ENCODE measurements around the gene FBXW7.

FBXW7 gene

DNA sequence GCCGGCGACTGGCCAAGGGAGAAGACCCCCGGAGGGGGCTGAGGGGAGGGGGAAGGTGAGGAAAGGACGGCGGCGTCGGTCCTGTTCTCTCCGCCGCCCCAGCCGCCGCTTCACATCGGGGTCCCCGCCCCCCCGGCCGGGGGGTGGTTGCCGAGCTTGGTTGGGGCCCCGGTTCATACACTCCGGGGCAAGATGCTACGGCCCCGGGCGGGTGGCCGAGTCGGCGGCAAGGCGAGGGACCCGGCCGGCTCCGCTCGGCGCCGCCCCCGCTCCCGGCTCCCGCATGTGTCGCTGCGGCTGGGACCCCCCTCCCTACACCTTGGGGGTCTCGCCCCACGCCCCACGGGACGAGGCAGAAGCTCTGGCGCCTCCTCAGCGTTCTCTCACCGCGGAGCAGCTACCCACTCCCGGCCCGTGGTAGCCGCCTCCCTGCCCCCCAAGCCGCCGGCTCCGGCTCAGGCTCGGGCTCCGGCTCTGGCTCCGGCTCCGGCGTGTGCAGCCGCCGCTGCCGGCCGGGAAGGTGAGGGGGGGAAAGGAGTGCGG, 461 bp downstream of the FBXW7 start:
- WGBS (ENCODE audit: extremely low coverage, insufficient coverage, insufficient read length) = no CpG with 5 or more reads among the region's 60 CpGs
- Histone ChIP-seq H4K91ac (ENCODE audit: low read depth, low read length) (peak overlapping the region; percentile 9), H4K8ac (ENCODE audit: low read depth, low read length) (peak overlapping the region; percentile 75), H2BK120ac (ENCODE audit: insufficient read depth, low read length, poor library complexity) (peak overlapping the region; percentile 26), H3K4ac (ENCODE audit: low read depth, low read length) (peak overlapping the region; percentile 74), H3K36me3 (ENCODE audit: control insufficient read depth in 1 of 2, insufficient read depth in 2 of 2, low read length in 2 of 2) (peaks cover 5% of the 10 kb centered on the region in 2 experiments), H3K27me3 (ENCODE audit: insufficient read depth, low read length) (no peaks in the 10 kb centered on the region), H3K4me3 (ENCODE audit: low read depth, low read length) (peak overlapping the region; percentile 94), H3K4me2 (ENCODE audit: low read length) (peak overlapping the region; percentile 100), H4K12ac (ENCODE audit: low read depth, low read length) (no peak overlapping the region), H2BK5ac (ENCODE audit: low read depth, low read length, poor library complexity) (peak overlapping the region; percentile 15), H3K9me3 (ENCODE audit: insufficient read depth, low read depth, low read length) (no peaks in the 10 kb centered on the region), H3K14ac (ENCODE audit: low read length) (peak overlapping the region; percentile 74), H3K4me1 (ENCODE audit: control insufficient read depth in 1 of 2, insufficient read depth in 2 of 2, low read length in 2 of 2) (peaks cover 2% of the 10 kb centered on the region in 2 experiments), H3K18ac (ENCODE audit: low read length) (peak overlapping the region; percentile 31), H3K79me1 (ENCODE audit: low read length) (peaks cover 7% of the 10 kb centered on the region), H2AFZ (ENCODE audit: insufficient read depth, low read length, poor library complexity) (peak overlapping the region; percentile 64), H2BK12ac (ENCODE audit: low read length) (no peak overlapping the region), H3K79me2 (ENCODE audit: control insufficient read depth, insufficient read depth, low read length, poor library complexity) (peaks cover 15% of the 10 kb centered on the region), H3K27ac (ENCODE audit: low read depth, low read length) (peak overlapping the region; percentile 77), H2AK5ac (ENCODE audit: low read length) (no peak overlapping the region), H3K9ac (ENCODE audit: low read length) (peak overlapping the region; percentile 78), H3K23ac (ENCODE audit: low read length) (no peak overlapping the region)
- DNase-seq = no peak

DNA sequence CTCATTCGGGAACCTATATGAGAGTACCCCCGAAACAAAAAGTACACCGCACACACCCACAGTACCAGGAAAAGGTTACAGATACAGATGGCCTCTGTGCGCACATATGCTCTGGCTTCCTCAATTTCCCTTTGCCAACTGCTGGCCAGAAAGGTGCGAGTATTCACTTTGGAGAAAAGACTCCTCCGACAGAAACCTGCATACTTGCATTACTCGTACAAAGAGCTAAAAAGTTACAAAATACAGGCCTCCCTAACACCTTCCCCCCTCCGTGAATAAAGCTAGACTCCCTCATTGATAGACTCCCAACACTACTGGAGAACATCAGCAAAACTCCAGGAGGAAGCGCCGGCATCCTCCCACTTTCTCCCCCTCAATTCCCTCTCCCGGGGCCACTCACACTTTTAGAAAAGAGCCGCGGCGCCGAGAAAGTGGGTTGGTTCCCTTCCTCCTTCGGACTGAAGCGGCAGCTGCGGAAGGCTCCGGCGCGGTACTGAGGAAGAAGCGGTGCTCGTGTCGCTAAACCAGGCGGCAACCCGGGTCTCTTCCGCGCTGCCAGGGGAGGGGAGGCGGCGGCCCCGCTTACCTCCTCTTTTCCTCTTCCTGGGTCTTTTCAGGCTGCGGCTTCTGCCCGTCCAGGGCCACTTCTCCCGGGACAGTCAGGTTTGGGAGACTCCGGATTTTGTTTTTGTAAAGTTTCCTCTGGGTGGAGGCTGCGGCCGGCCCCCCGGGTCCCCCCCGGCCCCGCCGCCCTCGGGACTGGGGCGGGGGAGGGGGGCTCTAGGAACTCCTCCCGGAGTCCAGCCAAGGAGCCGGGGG, 1.1 kb downstream of the FBXW7 start:
- Histone ChIP-seq H4K12ac (ENCODE audit: low read depth, low read length) (peak overlapping the region; percentile 80), H3K23ac (ENCODE audit: low read length) (no peak overlapping the region), H3K27me3 (ENCODE audit: insufficient read depth, low read length) (no peaks in the 10 kb centered on the region), H3K4me3 (ENCODE audit: low read depth, low read length) (peak overlapping the region; percentile 94), H3K79me1 (ENCODE audit: low read length) (peaks cover 7% of the 10 kb centered on the region), H2BK12ac (ENCODE audit: low read length) (no peak overlapping the region), H4K8ac (ENCODE audit: low read depth, low read length) (peak overlapping the region; percentile 79), H2BK120ac (ENCODE audit: insufficient read depth, low read length, poor library complexity) (no peak overlapping the region), H3K79me2 (ENCODE audit: control insufficient read depth, insufficient read depth, low read length, poor library complexity) (peaks cover 15% of the 10 kb centered on the region), H3K9ac (ENCODE audit: low read length) (peak overlapping the region; percentile 78), H3K14ac (ENCODE audit: low read length) (no peak overlapping the region), H3K18ac (ENCODE audit: low read length) (no peak overlapping the region), H3K27ac (ENCODE audit: low read depth, low read length) (peak overlapping the region; percentile 77), H3K4me2 (ENCODE audit: low read length) (peak overlapping the region; percentile 100), H3K4ac (ENCODE audit: low read depth, low read length) (peak overlapping the region; percentile 85), H3K36me3 (ENCODE audit: control insufficient read depth in 1 of 2, insufficient read depth in 2 of 2, low read length in 2 of 2) (peaks cover 3 to 4% of the 10 kb centered on the region in 2 experiments), H2BK5ac (ENCODE audit: low read depth, low read length, poor library complexity) (peak overlapping the region; percentile 24), H3K9me3 (ENCODE audit: insufficient read depth, low read depth, low read length) (no peaks in the 10 kb centered on the region), H2AK5ac (ENCODE audit: low read length) (peak overlapping the region; percentile 44), H4K91ac (ENCODE audit: low read depth, low read length) (peak overlapping the region; percentile 9), H3K4me1 (ENCODE audit: control insufficient read depth in 1 of 2, insufficient read depth in 2 of 2, low read length in 2 of 2) (peaks cover 2% of the 10 kb centered on the region in 2 experiments), H2AFZ (ENCODE audit: insufficient read depth, low read length, poor library complexity) (peak overlapping the region; percentile 52)
- peak; percentile 31 to 47 for DNase-seq
- WGBS (ENCODE audit: extremely low coverage, insufficient coverage, insufficient read length) = no CpG with 5 or more reads among the region's 45 CpGs

DNA sequence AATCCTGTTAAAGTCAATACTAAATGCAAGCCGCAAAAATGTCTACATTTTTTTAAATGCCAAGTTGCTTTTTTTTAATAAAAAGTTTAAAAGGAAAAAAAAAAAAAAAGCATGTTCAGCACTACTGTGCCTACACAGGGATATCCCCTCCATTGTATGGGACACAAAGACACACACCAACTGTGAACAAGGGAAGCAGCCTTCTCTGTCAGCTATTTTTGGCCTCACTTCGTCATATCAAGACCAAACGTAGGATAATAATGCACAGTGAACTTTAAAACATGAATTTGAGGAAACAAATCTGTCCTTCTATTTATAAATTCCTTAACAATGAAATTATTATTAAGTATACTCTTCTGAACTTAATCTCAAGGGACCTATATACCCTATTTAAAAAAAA, 4.4 kb downstream of the FBXW7 start:
- Histone ChIP-seq H2AFZ (ENCODE audit: insufficient read depth, low read length, poor library complexity) (no peak overlapping the region), H2AK5ac (ENCODE audit: low read length) (no peak overlapping the region), H3K9me3 (ENCODE audit: insufficient read depth, low read depth, low read length) (no peaks in the 10 kb centered on the region), H3K36me3 (ENCODE audit: control insufficient read depth in 1 of 2, insufficient read depth in 2 of 2, low read length in 2 of 2) (no peaks in the 10 kb centered on the region), H3K23ac (ENCODE audit: low read length) (no peak overlapping the region), H2BK5ac (ENCODE audit: low read depth, low read length, poor library complexity) (no peak overlapping the region), H3K79me2 (ENCODE audit: control insufficient read depth, insufficient read depth, low read length, poor library complexity) (peaks cover 15% of the 10 kb centered on the region), H3K4me2 (ENCODE audit: low read length) (no peak overlapping the region), H3K18ac (ENCODE audit: low read length) (no peak overlapping the region), H3K4me3 (ENCODE audit: low read depth, low read length) (no peak overlapping the region), H3K14ac (ENCODE audit: low read length) (no peak overlapping the region), H3K27ac (ENCODE audit: low read depth, low read length) (no peak overlapping the region), H2BK12ac (ENCODE audit: low read length) (no peak overlapping the region), H3K4ac (ENCODE audit: low read depth, low read length) (no peak overlapping the region), H2BK120ac (ENCODE audit: insufficient read depth, low read length, poor library complexity) (no peak overlapping the region), H4K12ac (ENCODE audit: low read depth, low read length) (no peak overlapping the region), H4K91ac (ENCODE audit: low read depth, low read length) (no peak overlapping the region), H3K79me1 (ENCODE audit: low read length) (peaks cover 7% of the 10 kb centered on the region), H3K4me1 (ENCODE audit: control insufficient read depth in 1 of 2, insufficient read depth in 2 of 2, low read length in 2 of 2) (peaks cover 2% of the 10 kb centered on the region in 2 experiments), H3K27me3 (ENCODE audit: insufficient read depth, low read length) (no peaks in the 10 kb centered on the region), H4K8ac (ENCODE audit: low read depth, low read length) (no peak overlapping the region), H3K9ac (ENCODE audit: low read length) (no peak overlapping the region)
- no CpG with 5 or more reads among the region's 3 CpGs for WGBS (ENCODE audit: extremely low coverage, insufficient coverage, insufficient read length)
- no peak for DNase-seq

DNA sequence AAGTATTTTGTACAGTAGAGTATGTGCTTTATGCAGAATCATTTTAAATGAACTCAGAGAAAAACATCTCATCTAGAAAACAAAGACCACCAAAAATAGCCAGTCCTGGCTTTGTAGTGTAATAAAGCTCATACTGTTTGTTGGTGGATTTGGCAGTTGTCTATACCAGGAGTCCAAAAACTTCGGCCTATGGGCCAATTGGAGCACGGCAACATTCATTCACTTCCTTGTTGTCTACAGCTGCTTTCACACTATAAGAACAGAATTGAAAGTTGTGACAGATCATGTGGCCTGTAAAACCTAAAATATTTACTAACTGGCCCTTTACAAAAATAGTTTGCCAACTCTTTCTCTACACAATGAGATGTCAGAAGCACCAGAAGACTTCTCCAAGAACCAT, 5.3 kb downstream of the FBXW7 start:
- Histone ChIP-seq H4K8ac (ENCODE audit: low read depth, low read length) (no peak overlapping the region), H3K9ac (ENCODE audit: low read length) (no peak overlapping the region), H3K9me3 (ENCODE audit: insufficient read depth, low read depth, low read length) (no peaks in the 10 kb centered on the region), H3K79me2 (ENCODE audit: control insufficient read depth, insufficient read depth, low read length, poor library complexity) (peaks cover 13% of the 10 kb centered on the region), H2AK5ac (ENCODE audit: low read length) (no peak overlapping the region), H3K4me2 (ENCODE audit: low read length) (no peak overlapping the region), H2BK120ac (ENCODE audit: insufficient read depth, low read length, poor library complexity) (no peak overlapping the region), H2AFZ (ENCODE audit: insufficient read depth, low read length, poor library complexity) (no peak overlapping the region), H3K4me1 (ENCODE audit: control insufficient read depth in 1 of 2, insufficient read depth in 2 of 2, low read length in 2 of 2) (peaks cover 2% of the 10 kb centered on the region in 2 experiments), H2BK5ac (ENCODE audit: low read depth, low read length, poor library complexity) (no peak overlapping the region), H3K27me3 (ENCODE audit: insufficient read depth, low read length) (no peaks in the 10 kb centered on the region), H4K91ac (ENCODE audit: low read depth, low read length) (no peak overlapping the region), H3K18ac (ENCODE audit: low read length) (no peak overlapping the region), H3K23ac (ENCODE audit: low read length) (no peak overlapping the region), H3K36me3 (ENCODE audit: control insufficient read depth in 1 of 2, insufficient read depth in 2 of 2, low read length in 2 of 2) (no peaks in the 10 kb centered on the region), H3K4me3 (ENCODE audit: low read depth, low read length) (no peak overlapping the region), H3K4ac (ENCODE audit: low read depth, low read length) (no peak overlapping the region), H2BK12ac (ENCODE audit: low read length) (no peak overlapping the region), H3K79me1 (ENCODE audit: low read length) (peaks cover under 1% of the 10 kb centered on the region), H3K27ac (ENCODE audit: low read depth, low read length) (no peak overlapping the region), H3K14ac (ENCODE audit: low read length) (no peak overlapping the region), H4K12ac (ENCODE audit: low read depth, low read length) (no peak overlapping the region)
- DNase-seq = no peak
- WGBS (ENCODE audit: extremely low coverage, insufficient coverage, insufficient read length) = no CpG with 5 or more reads among the region's 2 CpGs
